HG02759 (cell line): ENCODE data around the gene ARHGAP42.
"Not testable (repeated sequence)": the region's sequence is repeated elsewhere in the genome, so short reads cannot be mapped to it uniquely, and the experiment has no call there.

Experiments
- ATAC-seq: cut with Tn5 transposase; IDR thresholded peaks from one replicate; pipeline ENCODE4 v1.9.1; 2021; ENCODE audit warnings: mild to moderate bottlenecking, moderate library complexity; ENCODE audit not compliant: unreplicated experiment

The ARHGAP42 gene

DNA sequence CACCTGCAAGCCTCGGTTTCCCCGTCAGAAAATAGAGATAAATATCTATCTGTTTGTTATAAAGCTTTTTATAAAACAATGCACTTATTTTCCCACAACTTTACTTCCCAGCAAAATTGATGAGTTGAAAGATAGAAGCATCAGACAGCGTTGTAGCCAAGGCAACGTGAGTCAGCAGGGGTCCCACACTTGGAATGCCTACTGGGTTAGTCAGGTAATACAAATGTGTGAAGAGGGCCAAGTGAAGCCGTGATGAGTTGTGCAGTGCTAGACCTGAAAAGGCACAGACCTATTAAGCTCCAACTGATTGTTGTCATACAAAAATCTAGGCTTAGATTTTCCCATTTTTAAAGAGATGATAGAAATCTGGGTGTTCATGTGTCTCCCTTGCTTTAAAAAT lies 323.8 kb downstream of the ARHGAP42 start:
- ATAC-seq, result no peak

DNA sequence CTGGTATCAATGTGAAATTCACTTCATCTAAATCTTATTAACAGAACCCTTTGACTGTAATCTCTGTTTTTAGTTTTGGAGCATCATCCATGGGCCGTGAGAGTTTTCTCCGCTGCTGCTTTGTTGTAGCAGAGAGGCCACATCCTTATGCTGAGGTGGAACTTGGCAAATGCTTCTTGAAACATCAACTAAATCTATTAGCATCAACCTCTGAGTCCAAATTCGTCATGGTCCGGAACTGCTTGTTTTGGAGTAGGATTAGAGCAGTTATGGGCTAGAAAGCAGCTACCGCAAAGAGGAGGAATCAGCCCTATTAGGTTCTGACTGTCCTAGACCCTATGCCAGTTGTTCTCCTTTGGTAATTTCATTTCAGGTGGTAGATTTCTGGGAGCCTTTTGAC lies 324.8 kb downstream of the ARHGAP42 start:
- ATAC-seq, result no peak

DNA sequence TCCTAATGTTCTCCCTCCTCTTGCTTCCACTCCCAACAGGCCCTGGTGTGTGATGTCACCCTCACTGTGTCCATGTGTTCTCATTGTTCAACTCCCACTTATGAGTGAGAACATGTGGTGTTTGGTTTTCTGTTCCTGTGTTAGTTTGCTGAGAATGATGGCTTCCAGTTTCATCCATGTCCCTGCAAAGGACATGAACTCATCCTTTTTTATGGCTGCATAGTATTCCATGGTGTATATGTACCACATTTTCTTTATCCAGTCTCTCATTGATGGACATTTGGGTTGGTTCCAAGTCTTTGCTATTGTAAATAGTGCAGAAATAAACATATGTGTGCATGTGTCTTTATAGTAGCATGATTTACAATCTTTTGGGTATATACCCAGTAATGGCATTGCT lies 326.6 kb downstream of the ARHGAP42 start:
- not testable (repeated sequence) for ATAC-seq

DNA sequence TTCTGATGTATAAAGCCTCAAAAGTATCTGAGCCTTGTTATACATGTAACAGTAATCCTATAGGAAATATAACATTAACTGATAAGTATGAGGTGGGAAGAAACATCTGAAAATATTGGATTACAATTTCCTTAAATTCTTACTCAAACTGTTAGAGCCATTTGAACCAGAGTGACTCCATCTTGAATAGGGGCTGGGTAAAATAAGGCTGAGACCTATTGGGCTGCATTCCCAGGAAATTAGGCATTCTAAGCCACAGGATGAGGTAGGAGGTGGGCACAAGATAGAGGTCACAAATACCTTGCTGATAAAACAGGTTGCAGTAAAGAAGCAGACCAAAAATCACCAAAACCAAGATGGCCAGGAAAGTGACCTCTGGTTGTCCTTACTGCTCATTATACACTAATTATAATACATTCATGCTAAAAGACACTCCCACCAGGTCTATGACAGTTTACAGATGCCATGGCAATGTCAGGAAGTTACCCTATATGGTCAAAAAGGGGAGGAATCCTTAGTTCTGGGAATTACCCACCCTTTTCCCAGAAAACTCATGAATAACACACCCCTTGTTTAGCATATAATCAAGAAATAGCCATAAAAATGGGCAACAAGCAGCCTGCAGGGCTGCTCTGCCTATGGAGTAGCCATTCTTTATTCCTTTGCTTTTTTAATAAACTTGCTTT lies 327.7 kb downstream of the ARHGAP42 start:
- no peak for ATAC-seq

DNA sequence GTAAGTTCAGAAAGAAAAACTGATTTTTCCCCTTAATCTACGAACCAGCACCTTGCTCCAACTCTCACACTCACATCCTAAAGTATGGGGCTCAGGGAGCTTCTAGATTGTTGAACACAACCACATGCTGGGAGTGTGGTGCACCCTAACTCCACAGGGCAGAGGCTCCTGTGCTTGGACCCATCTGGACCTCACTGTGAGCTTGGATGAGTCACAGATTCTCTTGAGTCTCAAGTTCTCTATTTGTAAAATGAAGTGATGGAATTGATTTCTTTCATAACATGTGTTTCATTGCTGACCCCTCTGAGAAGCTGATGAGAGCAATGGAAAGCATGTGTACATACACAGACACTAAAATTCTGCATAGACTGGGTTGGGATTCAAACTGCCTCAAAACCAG lies 332.8 kb downstream of the ARHGAP42 start:
- ATAC-seq, result no peak

DNA sequence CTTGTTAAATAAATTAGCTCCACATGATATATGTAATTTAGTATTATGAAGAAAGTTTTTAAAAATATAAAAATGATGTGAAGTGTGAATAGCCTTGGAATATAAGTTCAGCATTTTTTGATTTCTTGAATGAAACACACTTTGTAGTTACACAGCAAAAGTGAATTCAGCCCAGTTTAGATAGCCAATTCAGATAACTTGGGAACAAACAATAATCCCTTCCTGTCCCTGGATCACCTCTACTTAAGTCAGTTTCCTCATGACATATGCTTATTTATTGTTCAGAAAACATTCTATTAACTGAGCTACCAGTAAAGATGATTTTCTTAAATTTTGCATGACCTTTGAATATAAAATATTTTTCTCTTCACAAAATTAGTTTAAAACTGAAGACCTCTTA lies 335.2 kb downstream of the ARHGAP42 start:
- no peak for ATAC-seq

DNA sequence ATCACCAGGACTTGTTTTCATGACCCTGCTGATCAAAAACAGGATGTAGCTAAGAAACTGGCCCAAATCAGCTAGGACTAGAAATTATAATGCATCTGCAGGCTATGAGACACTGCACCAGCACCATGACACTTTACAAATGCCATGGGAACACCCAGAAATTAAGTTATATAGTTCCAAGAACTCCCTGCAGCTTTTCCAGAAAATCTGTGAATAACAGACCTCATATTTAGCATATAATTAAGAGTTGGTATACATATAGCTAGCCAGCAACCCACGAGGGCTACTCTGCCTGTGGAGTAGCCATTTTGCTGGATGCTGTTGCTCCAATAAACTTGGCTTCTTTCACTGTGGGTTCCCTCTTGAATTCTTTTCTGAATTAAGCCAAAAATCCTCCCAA lies 341.6 kb downstream of the ARHGAP42 start:
- ATAC-seq, result no peak

DNA sequence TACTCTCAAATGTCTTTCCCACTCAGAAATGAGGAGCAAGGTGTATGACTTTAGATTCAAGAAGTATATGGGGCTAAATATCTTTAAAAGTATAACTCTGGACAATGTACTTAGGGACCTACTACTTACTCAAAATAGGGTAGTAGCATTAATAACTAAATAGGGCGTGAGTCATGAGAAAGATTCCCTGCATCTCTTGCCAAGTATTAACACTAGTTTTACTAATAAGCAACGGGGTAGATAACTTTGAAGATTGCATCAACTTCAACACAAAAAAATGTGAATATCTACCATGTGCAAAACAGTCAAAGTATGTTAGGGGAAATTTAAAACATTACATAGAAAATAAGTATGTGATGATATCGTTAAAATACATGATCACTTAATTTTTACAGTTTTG lies 342.9 kb downstream of the ARHGAP42 start:
- no peak for ATAC-seq

DNA sequence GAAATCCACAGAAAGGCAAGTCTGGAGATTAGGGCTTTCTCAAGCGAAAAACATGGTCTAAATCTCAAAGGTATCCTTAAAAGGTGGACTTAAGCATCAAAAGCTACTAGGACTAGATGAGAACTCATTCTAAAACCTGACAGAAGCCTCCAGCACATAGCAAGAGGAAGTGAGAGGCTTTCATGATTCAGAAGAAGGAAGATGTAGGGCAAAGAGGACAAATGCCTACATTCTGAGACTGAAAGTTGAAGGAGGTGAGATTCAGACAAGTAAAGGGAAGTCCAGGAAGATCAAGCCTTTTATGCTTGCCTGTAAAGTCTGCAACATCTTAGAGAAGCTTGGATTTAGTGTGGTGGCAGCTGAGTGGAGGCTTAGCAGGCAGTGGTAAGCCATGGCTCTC lies 343.6 kb downstream of the ARHGAP42 start:
- no peak for ATAC-seq

DNA sequence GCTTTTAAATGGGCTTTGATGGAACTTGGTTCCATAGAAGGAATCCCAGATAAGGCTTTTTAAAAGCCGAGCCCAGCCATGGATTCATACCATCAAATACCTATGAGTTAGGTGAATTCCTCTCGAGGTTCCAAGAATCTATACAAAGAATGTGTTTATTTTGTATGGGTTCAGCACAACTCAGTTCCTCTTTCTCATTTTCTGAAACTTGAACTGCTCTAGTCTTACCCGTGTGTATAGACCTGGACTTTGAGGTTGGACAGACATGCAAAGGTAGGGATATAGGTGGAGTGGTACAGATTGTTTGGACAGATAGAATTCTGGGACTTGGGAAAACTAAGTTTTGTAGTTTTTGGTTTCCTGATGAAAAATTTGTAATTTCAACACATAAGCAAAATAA lies 344.6 kb downstream of the ARHGAP42 start:
- ATAC-seq, result no peak

DNA sequence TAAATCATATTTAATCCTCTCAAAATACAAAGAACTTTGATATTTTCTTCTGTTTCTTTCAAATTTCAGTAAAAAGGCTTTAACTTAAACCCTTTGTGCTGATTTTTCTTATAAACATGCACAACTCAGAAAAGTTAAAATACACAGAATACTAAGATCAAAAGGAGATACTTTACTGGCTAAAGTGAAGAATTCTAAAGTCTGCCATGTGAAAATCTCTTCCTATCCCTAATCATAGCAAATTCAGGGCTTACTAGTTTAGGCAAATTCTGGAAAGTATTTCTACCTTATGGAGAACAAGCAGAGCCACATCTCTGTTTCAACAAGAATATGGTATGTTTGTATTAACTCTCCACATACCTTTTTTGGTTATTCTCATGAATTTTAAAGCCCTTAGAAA lies 345.9 kb downstream of the ARHGAP42 start:
- ATAC-seq, result no peak

DNA sequence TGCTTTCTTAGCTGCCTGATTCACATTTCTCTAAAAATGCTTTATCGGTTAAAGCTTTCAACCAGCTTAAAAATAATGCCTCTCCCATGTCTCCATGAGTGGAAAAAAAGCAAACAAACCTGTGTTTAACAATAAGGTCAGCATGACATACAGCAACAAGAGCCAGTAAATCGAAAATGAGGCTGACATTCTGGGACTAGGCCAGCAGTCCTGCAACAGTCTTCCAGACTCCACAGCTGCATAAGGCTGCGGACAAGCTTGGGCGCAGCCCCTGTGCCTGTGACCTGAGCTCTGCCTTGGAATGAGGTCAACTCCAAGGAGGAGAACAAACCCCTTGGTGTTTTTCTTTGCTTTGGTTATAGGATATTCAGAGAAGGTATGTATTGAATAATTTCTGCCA lies 347.0 kb downstream of the ARHGAP42 start:
- ATAC-seq, result no peak

DNA sequence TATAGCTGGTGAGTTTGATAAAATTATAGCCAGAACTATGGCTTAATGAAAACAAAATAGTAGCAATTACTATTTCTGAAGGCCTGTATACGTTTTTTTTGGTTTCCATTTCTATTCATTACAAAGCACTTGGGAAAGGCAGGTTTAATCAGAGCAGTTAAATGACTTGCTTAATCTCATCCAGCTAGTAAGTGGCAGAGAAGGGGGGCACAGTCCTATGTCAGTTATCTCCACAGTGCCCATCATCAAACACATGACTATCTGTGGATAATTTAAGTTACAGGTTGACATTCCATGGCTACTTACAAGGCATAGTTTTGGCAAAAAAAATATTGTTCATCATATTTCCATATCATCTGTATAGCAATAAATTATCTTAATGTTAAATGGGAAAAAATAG lies 348.8 kb downstream of the ARHGAP42 start:
- ATAC-seq, result no peak
